Fibroblast of the aortic adventitia (primary cell): Measurements from ENCODE around the gene PIK3R1. TPM values are rescaled to one million over a fixed set of nuclear protein-coding genes. Genes with fewer than 3 reads are reported as not detected.

Source experiments
- DNase-seq: peaks from one replicate; pipeline ENCODE4 v3.0.0-alpha.2; 2010; ENCODE audit warnings: low read depth
- H3K4me3 ChIP-seq: 2 replicates; pipeline ENCODE4 v1.5.1; 2011; ENCODE audit warnings: low read depth, mild to moderate bottlenecking, control low read depth, low read length, moderate library complexity
- total RNA-seq: library from RNA; depleted of rRNA; stranded (reverse); fragments of >200 nt; gene quantifications from 2 replicates; pipeline ENCODE4 v1.2.3, GENCODE V29; 2012; ENCODE audit warnings: low replicate concordance
- TF ChIP-seq, protein P1 (sequence below): IDR thresholded peaks from 2 replicates; pipeline ENCODE4 v1.5.1; 2011; ENCODE audit warnings: mild to moderate bottlenecking, low read length, control low read depth, inconsistent platforms; ENCODE audit not compliant: insufficient read depth

Gene PIK3R1
- 45.1 and 281 TPM in 2 replicates for total RNA-seq

- peak within 1 kb of the TSS; percentile 92 for H3K4me3 ChIP-seq
- TF ChIP-seq, protein P1, sequence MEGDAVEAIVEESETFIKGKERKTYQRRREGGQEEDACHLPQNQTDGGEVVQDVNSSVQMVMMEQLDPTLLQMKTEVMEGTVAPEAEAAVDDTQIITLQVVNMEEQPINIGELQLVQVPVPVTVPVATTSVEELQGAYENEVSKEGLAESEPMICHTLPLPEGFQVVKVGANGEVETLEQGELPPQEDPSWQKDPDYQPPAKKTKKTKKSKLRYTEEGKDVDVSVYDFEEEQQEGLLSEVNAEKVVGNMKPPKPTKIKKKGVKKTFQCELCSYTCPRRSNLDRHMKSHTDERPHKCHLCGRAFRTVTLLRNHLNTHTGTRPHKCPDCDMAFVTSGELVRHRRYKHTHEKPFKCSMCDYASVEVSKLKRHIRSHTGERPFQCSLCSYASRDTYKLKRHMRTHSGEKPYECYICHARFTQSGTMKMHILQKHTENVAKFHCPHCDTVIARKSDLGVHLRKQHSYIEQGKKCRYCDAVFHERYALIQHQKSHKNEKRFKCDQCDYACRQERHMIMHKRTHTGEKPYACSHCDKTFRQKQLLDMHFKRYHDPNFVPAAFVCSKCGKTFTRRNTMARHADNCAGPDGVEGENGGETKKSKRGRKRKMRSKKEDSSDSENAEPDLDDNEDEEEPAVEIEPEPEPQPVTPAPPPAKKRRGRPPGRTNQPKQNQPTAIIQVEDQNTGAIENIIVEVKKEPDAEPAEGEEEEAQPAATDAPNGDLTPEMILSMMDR, result peak; percentile 60
- DNase-seq, result peak; percentile 91
Observed at GRCh38 chr5:68215208-68215897, at the start of gene PIK3R1. Gene PIK3R1 (plus strand): TSS chr5:68215756. CDS start chr5:68226676, 10,920 bp downstream.

DNA sequence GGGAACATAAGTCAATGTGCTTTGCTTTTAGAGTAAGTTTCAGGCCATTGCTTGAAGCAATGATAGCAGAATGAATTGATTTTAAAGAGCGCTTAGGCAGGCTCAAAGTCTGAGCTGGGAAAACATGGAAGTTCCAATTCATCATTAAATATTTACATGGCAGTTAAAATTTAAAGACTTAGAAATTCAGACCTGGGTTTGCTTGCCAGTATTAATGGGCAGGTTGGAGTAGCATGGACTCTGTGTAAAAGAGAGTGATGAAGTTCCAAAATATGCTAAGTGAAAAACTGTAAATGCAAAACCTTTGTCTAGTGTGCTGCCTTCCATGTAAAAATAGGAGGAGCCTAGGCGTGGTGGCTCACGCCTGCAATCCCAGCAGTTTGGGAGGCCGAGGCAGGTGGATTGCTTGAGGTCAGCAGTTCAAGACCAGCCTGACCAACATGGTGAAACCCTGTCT, 48.3 kb upstream of the PIK3R1 start:
- no peak for DNase-seq
- no peak overlapping the region for H3K4me3 ChIP-seq
- TF ChIP-seq, protein P1, result no peak

DNA sequence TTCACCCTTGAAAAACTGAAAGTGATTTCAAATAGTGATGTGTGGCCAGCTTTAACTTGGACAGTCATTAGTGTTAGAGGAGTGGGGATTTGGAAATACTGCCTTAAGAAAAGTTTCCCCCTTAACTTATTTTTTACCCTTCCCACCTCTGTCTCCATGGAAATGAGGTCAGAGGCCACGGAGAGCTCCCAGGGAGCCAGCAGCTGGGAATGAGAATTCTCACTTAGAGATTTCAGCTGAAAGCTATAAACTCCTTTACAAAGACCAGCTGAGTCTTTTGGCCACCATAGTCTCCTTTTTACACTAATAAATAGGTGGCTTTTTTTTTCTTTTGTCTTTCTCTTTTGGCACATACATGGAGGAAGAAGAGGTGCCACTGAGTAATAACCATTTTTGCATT, 45.7 kb upstream of the PIK3R1 start:
- DNase-seq, result no peak
- TF ChIP-seq, protein P1, result no peak
- H3K4me3 ChIP-seq, result no peak overlapping the region

DNA sequence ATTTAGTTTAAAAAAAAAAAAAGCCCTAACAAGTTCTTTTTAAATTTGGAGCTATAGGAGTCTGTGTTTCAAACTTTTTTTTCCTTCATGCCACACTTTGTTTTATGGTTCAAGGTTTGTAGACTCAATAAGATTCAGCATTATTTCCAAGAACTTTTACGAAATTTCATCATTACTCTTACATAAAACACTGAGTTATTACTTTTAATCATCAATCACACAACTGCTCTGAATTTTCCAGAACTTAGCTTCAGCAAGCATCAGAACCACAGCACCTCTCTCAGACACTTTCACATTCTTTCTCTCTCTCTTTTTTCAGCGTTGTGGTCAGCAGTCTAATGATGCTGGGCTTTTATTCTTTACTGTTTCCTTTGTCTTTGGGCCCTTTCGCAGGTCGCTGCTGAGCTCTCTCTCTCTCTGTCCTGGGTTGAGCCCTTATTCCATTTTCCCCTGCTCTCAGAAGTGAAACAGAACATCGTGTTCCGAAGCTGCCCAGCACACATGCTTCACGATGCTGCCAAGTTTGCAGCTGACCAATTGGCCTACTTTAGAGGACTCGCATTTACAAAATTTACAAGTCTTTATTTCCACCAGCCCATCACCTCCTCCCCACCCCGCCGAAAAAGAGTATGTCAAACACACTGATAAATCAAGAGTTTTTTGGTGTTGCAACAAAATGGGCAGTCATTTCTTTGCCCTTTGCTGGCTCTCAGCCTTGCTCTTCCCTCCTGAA, 44.6 kb upstream of the PIK3R1 start:
- DNase-seq, result peak; percentile 64
- peak overlapping the region; percentile 38 for H3K4me3 ChIP-seq
- TF ChIP-seq, protein P1, result no peak

DNA sequence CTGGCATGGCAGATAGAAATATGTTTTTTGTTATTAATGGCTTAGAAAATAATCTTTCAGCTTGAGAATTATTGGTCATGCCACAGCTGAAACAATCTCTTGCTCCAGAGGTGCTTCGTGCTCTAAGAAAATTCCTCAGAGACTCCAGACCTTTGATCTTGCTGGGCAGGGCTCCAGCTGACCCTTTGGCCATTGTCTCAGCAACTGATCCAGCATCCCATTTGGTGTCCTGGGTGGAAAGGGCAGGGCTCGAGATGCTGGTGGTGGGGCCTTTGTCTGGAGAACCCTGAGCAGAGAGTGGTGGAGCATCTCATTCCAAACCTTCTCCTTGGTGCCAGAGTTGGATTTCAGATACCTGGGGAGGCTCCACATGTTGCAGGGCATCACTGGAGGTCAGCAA, 43.2 kb upstream of the PIK3R1 start:
- TF ChIP-seq, protein P1, result no peak

GRCh38 chr5:68173007-68173406, 42.5 kb upstream of the PIK3R1 start:
- H3K4me3 ChIP-seq, result no peak overlapping the region
- TF ChIP-seq, protein P1, result no peak
- DNase-seq, result no peak

More for the DNA sequence above, 43.2 kb upstream of the PIK3R1 start:
- DNase-seq, result no peak
- no peak overlapping the region for H3K4me3 ChIP-seq
